Esophagus squamous epithelium (tissue), 5 donors: ENCODE measurements around the gene FERMT3. TPM values are rescaled to one million over a fixed set of nuclear protein-coding genes. Genes with fewer than 3 reads are reported as not detected.

Source experiments
- DNase-seq: peaks from one replicate; lab custom pipeline; 2025; lab: John Stamatoyannopoulos, UW
- H3K27ac ChIP-seq, 4 donors: fragments of 200-600 bp; sonication (generic); one replicate each; pipeline ENCODE4 v1.5.1; 2016 to 2019; ENCODE audit warnings: mild to moderate bottlenecking in 1 of 4
- H3K27me3 ChIP-seq, 4 donors: fragments of 200-600 bp; sonication (generic); 1 replicate in 3 of 4; 2 replicates in 1 of 4; pipeline versions ENCODE4 v1.5.1 to v1.6.0; 2017 to 2021; ENCODE audit warnings: antibody characterized with exemption in 1 of 4
- H3K36me3 ChIP-seq, 3 donors: fragments of 200-600 bp; sonication (generic); one replicate each; pipeline ENCODE4 v1.5.1; 2016 to 2019
- H3K4me1 ChIP-seq, 3 donors: fragments of 200-600 bp; sonication (generic); one replicate each; pipeline ENCODE4 v1.5.1; 2017 to 2019
- H3K4me3 ChIP-seq, 4 donors: fragments of 200-600 bp; sonication (generic); 1 replicate in 3 of 4; 2 replicates in 1 of 4; pipeline ENCODE4 v1.5.1; 2016 to 2019; ENCODE audit warnings: mild to moderate bottlenecking in 2 of 4, moderate library complexity in 1 of 4
- H3K9me3 ChIP-seq, 3 donors: fragments of 200-600 bp; sonication (generic); one replicate each; pipeline ENCODE4 v1.5.1; 2016 to 2019
- POLR2A ChIP-seq, 4 donors: fragments of 450-650 bp; IDR thresholded peaks; one replicate each; pipeline ENCODE4 v1.6.1; 2017; ENCODE audit warnings: antibody characterized with exemption in 4 of 4, mild to moderate bottlenecking in 4 of 4, moderate library complexity in 3 of 4
- WGBS, 2 donors: methylation state at CpG; one replicate each; pipeline ENCODE4 v1.1.5; 2018; 5-methylcytosine and 5-hydroxymethylcytosine counted together
- intact Hi-C: fragments of 100-400 bp; cut with DNase I; formaldehyde crosslinking; loops from one replicate; pipeline ENCODE4 v1.15.0; 2022
- total RNA-seq, 4 donors: library from RNA; depleted of rRNA; stranded (reverse); fragments of >200 nt; gene quantifications; one replicate each; pipeline ENCODE4 v1.1.0, GENCODE V29; 2016
- TF ChIP-seq, protein P1 (sequence below), 6 experiments: fragments of 450-650 bp in 4 of 6; fragments of 200-600 bp in 2 of 6; sonication (generic) in 2 of 6; IDR thresholded peaks; one replicate each; pipeline ENCODE4 v1.5.1; 2016 to 2019; ENCODE audit warnings: antibody characterized with exemption in 6 of 6, mild to moderate bottlenecking in 4 of 6, moderate library complexity in 4 of 6
- donor health status: DM: yes; HTN: yes; CAD: no.

Gene FERMT3
- total RNA-seq, 4 donors from 2014 or later = 3.8 to 16.9 (median 10.6) TPM

DNA sequence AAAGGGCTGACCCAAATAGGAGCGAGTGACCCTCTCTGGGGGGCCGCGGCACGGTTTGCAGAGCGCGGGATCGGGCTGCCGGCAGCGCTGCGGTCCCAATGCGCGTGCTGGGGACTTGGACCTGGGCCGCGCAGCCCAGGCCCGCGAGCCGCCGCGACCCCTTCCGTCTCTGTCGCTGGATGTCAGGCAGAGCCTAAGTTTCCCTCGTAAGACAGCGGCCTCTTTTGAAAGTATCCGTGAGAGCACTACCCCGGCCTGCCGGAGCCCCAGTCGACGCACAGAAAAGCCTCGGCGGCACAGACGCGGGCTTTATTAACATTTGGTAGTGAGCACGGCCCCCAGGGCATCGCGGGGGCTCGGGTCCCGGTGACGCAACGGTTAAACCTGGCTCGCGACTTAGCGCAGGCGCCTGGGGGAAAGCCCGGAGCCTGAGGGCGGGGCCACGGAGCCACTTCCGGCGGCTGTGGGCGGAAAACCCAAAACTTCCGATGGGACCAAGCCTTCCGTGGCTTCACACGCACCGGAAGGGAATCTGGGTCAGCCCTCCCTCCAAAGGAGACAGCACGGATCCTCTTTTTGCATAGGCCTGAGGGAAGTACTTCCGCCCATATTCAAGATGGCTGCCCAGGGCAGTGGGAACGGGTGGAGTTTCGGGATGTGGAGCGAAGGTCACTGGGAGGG lies 63.2 kb downstream of the FERMT3 start:
- peak; percentile 83 for DNase-seq
- H3K9me3 ChIP-seq = no peaks in the 10 kb centered on the region
- peaks cover 4 to 30% (median 9%) of the 10 kb centered on the region in 3 donors for H3K36me3 ChIP-seq
- H3K4me3 ChIP-seq = peak overlapping the region; percentile 58 to 87 (median 76)
- intact Hi-C loops = no loop called here
- H3K27me3 ChIP-seq = no peaks in the 10 kb centered on the region
- H3K4me1 ChIP-seq = peaks cover 31 to 63% (median 32%) of the 10 kb centered on the region in 3 donors
- peak overlapping the region; percentile 98 to 99 (median 98) for H3K27ac ChIP-seq
- TF ChIP-seq, protein P1, sequence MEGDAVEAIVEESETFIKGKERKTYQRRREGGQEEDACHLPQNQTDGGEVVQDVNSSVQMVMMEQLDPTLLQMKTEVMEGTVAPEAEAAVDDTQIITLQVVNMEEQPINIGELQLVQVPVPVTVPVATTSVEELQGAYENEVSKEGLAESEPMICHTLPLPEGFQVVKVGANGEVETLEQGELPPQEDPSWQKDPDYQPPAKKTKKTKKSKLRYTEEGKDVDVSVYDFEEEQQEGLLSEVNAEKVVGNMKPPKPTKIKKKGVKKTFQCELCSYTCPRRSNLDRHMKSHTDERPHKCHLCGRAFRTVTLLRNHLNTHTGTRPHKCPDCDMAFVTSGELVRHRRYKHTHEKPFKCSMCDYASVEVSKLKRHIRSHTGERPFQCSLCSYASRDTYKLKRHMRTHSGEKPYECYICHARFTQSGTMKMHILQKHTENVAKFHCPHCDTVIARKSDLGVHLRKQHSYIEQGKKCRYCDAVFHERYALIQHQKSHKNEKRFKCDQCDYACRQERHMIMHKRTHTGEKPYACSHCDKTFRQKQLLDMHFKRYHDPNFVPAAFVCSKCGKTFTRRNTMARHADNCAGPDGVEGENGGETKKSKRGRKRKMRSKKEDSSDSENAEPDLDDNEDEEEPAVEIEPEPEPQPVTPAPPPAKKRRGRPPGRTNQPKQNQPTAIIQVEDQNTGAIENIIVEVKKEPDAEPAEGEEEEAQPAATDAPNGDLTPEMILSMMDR (IDR thresholded peaks at IDR 0.05) = peak in 3 of 6 experiments; percentile 7 to 27 (median 10)
- TF ChIP-seq POLR2A (IDR thresholded peaks at IDR 0.05) = peak in 3 of 4 donors; percentile 17 to 55 (median 29)
- 0% methylated on average over 6 to 12 of the region's 58 CpGs for WGBS, 2 donors

Other genes with a start within 250 kb of the FERMT3 start
- 100 to 1,000 TPM; 417 to 745 (median 637) TPM for gene COX8A, start 232.1 kb upstream of the FERMT3 start, total RNA-seq
- 10 to 100 TPM; 82.0 to 97.3 (median 89.7) TPM for gene OTUB1, start 220.3 kb upstream of the FERMT3 start, total RNA-seq
- under 1 TPM in 3 of 4 donors, not detected in 1; 0.06 to 0.19 (median 0.08) TPM for gene FLRT1, start 170.8 kb upstream of the FERMT3 start, total RNA-seq
- gene MACROD1, start 40.6 kb upstream of the FERMT3 start, total RNA-seq = 10 to 100 TPM; 10.4 to 31.5 (median 19.5) TPM
- 100 to 1,000 TPM in 2 of 4 donors, 10 to 100 TPM in 2; 81.6 to 116 (median 104) TPM for gene STIP1, start 20.6 kb upstream of the FERMT3 start, total RNA-seq
- 10 to 100 TPM; 23.9 to 68.7 (median 45.8) TPM for gene TRPT1, start 19.5 kb downstream of the FERMT3 start, total RNA-seq
- 10 to 100 TPM; 44.0 to 60.1 (median 50.7) TPM for gene NUDT22, start 19.6 kb downstream of the FERMT3 start, total RNA-seq
- 10 to 100 TPM in 3 of 4 donors, 1 to 10 TPM in 1; 8.9 to 27.1 (median 16.8) TPM for gene DNAJC4, start 23.8 kb downstream of the FERMT3 start, total RNA-seq
- gene VEGFB, start 27.9 kb downstream of the FERMT3 start, total RNA-seq = 10 to 100 TPM; 18.0 to 50.5 (median 30.9) TPM
- gene FKBP2, start 34.4 kb downstream of the FERMT3 start, total RNA-seq = 10 to 100 TPM; 50.7 to 89.6 (median 56.0) TPM
- 100 to 1,000 TPM; 137 to 279 (median 203) TPM for gene PPP1R14B, start 40.2 kb downstream of the FERMT3 start, total RNA-seq
- gene PLCB3, start 44.8 kb downstream of the FERMT3 start, total RNA-seq = 10 to 100 TPM; 29.8 to 54.5 (median 42.4) TPM
- gene BAD, start 77.9 kb downstream of the FERMT3 start, total RNA-seq = 10 to 100 TPM; 49.4 to 86.5 (median 72.9) TPM
- gene GPR137, start 79.1 kb downstream of the FERMT3 start, total RNA-seq = 10 to 100 TPM; 17.5 to 19.9 (median 19.2) TPM
- gene KCNK4, start 84.6 kb downstream of the FERMT3 start, total RNA-seq = not detected
- gene CATSPERZ, start 93.6 kb downstream of the FERMT3 start, total RNA-seq = not detected
- 100 to 1,000 TPM in 2 of 4 donors, 10 to 100 TPM in 2; 81.9 to 131 (median 99.7) TPM for gene ESRRA, start 98.8 kb downstream of the FERMT3 start, total RNA-seq
- gene TRMT112, start 110.8 kb downstream of the FERMT3 start, total RNA-seq = 100 to 1,000 TPM; 202 to 248 (median 211) TPM
- 100 to 1,000 TPM; 309 to 602 (median 476) TPM for gene PRDX5, start 111.4 kb downstream of the FERMT3 start, total RNA-seq
- 10 to 100 TPM in 3 of 4 donors, 1 to 10 TPM in 1; 7.4 to 14.9 (median 13.7) TPM for gene CCDC88B, start 133.5 kb downstream of the FERMT3 start, total RNA-seq
- gene RPS6KA4, start 152.4 kb downstream of the FERMT3 start, total RNA-seq = 10 to 100 TPM; 28.6 to 69.8 (median 55.0) TPM